HepG2 (cell line): Measurements from ENCODE around the gene STX10. TPM values are rescaled to one million over a fixed set of nuclear protein-coding genes. Genes with fewer than 3 reads are reported as not detected.

Experiments
- ETV5 ChIP-seq: IDR thresholded peaks from 2 replicates; pipeline ENCODE4 v1.6.1; 2018; ENCODE audit warnings: missing biosample characterization, missing genetic modification reagents, inconsistent platforms, borderline replicate concordance
- IRF1 ChIP-seq: sonication (generic); formaldehyde crosslinking; IDR thresholded peaks from 2 replicates; pipeline ENCODE4 v1.4.0; 2020; ENCODE audit warnings: low read depth, mild to moderate bottlenecking, missing genetic modification reagents
- NFRKB ChIP-seq: fragments of 450-650 bp; IDR thresholded peaks from 2 replicates; pipeline ENCODE4 v1.6.1; 2017
- PLRG1 ChIP-seq: fragments of 450-650 bp; conservative IDR thresholded peaks from 2 replicates; pipeline ENCODE4 v1.6.1; 2016
- PRDM15 ChIP-seq: sonication (generic); formaldehyde crosslinking; IDR thresholded peaks from 2 replicates; pipeline ENCODE4 v1.4.0; 2020; ENCODE audit warnings: missing genetic modification reagents
- REST ChIP-seq, 2 experiments: IDR thresholded peaks; 2 replicates each; pipeline ENCODE4 v1.6.1; 2011 to 2012; ENCODE audit warnings: low read length in 2 of 2, borderline replicate concordance in 1 of 2, low read depth in 1 of 2, mild to moderate bottlenecking in 1 of 2, moderate library complexity in 1 of 2
- RFXANK ChIP-seq: IDR thresholded peaks from 2 replicates; pipeline ENCODE4 v1.6.1; 2016
- SCMH1 ChIP-seq: sonication (generic); formaldehyde crosslinking; IDR thresholded peaks from 2 replicates; pipeline ENCODE4 v1.9.0; 2021; ENCODE audit warnings: missing genetic modification reagents, mild to moderate bottlenecking, borderline replicate concordance
- SP140L ChIP-seq: sonication (generic); formaldehyde crosslinking; IDR thresholded peaks from 2 replicates; pipeline ENCODE4 v1.4.0; 2020; ENCODE audit warnings: missing genetic modification reagents, borderline replicate concordance
- TGIF2 ChIP-seq: IDR thresholded peaks from 2 replicates; pipeline ENCODE4 v1.6.1; 2016; ENCODE audit warnings: control low read depth, missing compliant biosample characterization
- ZFP41 ChIP-seq: sonication (generic); formaldehyde crosslinking; IDR thresholded peaks from 2 replicates; pipeline ENCODE4 v1.4.0; 2020; ENCODE audit warnings: mild to moderate bottlenecking, missing genetic modification reagents, borderline replicate concordance
- ZMYM4 ChIP-seq: sonication (generic); formaldehyde crosslinking; IDR thresholded peaks from 2 replicates; pipeline ENCODE4 v1.8.1; 2023; ENCODE audit warnings: mild to moderate bottlenecking, missing genetic modification reagents
- ZNF101 ChIP-seq: sonication (generic); formaldehyde crosslinking; IDR thresholded peaks from 2 replicates; pipeline ENCODE4 v1.4.0; 2020; ENCODE audit warnings: mild to moderate bottlenecking, low read depth, missing genetic modification reagents, borderline replicate concordance
- ZNF362 ChIP-seq: sonication (generic); formaldehyde crosslinking; IDR thresholded peaks from 2 replicates; pipeline ENCODE4 v1.4.0; 2020; ENCODE audit warnings: missing genetic modification reagents, mild to moderate bottlenecking, borderline replicate concordance
- ZNF441 ChIP-seq: sonication (generic); formaldehyde crosslinking; IDR thresholded peaks from 2 replicates; pipeline ENCODE4 v1.7.0; 2021; ENCODE audit warnings: missing genetic modification reagents, borderline replicate concordance
- ZNF766 ChIP-seq: sonication (generic); formaldehyde crosslinking; IDR thresholded peaks from 2 replicates; pipeline ENCODE4 v1.5.0; 2020; ENCODE audit warnings: missing genetic modification reagents, borderline replicate concordance
- ZNF775 ChIP-seq: sonication (generic); formaldehyde crosslinking; IDR thresholded peaks from 2 replicates; pipeline ENCODE4 v1.4.0; 2020; ENCODE audit warnings: missing genetic modification reagents, mild to moderate bottlenecking, moderate library complexity, borderline replicate concordance
- ZNF878 ChIP-seq: sonication (generic); formaldehyde crosslinking; IDR thresholded peaks from 2 replicates; pipeline ENCODE4 v1.8.1; 2023; ENCODE audit warnings: mild to moderate bottlenecking, missing genetic modification reagents, moderate library complexity
- polyA plus RNA-seq, 8 experiments: library from polyadenylated mRNA; depleted of rRNA in 3 of 8; stranded (reverse) in 7 of 8; unstranded in 1 of 8; fragments of >200 nt; fragmentation: Illumina TruSeq in 4 of 8; extraction: Trizol in 4 of 8; gene quantifications; 2 replicates each; pipeline versions ENCODE4 v1.2.1 to v1.2.3, GENCODE V29; 2011 to 2016; ENCODE audit warnings: low read depth in 4 of 8, missing spikeins in 1 of 8, mixed read lengths in 1 of 8; ENCODE audit not compliant: insufficient read depth in 1 of 8
- total RNA-seq, 5 experiments: library from RNA; depleted of rRNA; stranded (reverse); fragments of >200 nt; fragmentation: Illumina TruSeq; extraction: Trizol; gene quantifications; 2 replicates each; pipeline ENCODE4 v1.2.3, GENCODE V29; 2016; ENCODE audit warnings: low read depth in 1 of 5

Gene STX10
- total and polyA plus RNA-seq, 2 of the 13 experiments (the other 11 are each of a cell fraction or from before 2014, with no cell fraction given) = 47.9 to 66.4 TPM

- no peak for TF ChIP-seq IRF1 (CRISPR knock-in tag)
- no peak for TF ChIP-seq RFXANK (CRISPR knock-in tag)
- peak; percentile 64 for TF ChIP-seq ZMYM4 (CRISPR knock-in tag)
- TF ChIP-seq REST (IDR thresholded peaks at IDR 0.05; ENCODE audit: borderline replicate concordance in 1 of 2, low read depth in 1 of 2, low read length in 2 of 2) = no peak
- TF ChIP-seq PLRG1 = no peak
- TF ChIP-seq SP140L = peak; percentile 85; the same call in 1 of the 2 replicates
- peak; percentile 44; the same call in 1 of the 2 replicates for TF ChIP-seq ZNF441 (CRISPR knock-in tag)
- peak; percentile 49; the same call in 1 of the 2 replicates for TF ChIP-seq ZNF766 (CRISPR knock-in tag)
- TF ChIP-seq ZNF775 = no peak
- peak; percentile 19; the same call in 1 of the 2 replicates for TF ChIP-seq ZNF878 (CRISPR knock-in tag)
- no peak for TF ChIP-seq ZNF101 (CRISPR knock-in tag)
- TF ChIP-seq NFRKB = no peak
- TF ChIP-seq SCMH1 = no peak
- TF ChIP-seq TGIF2 (CRISPR knock-in tag) = peak; percentile 41; the same call in 1 of the 2 replicates
- peak; percentile 43; the same call in 1 of the 2 replicates for TF ChIP-seq ZNF362 (CRISPR knock-in tag)
- peak; percentile 96 for TF ChIP-seq ETV5
- TF ChIP-seq PRDM15 (CRISPR knock-in tag) = no peak
- TF ChIP-seq ZFP41 (CRISPR knock-in tag) = no peak
Measured at GRCh38 chr19:13150187-13150930, at the start of gene STX10, which contains the start of gene IER2 (continued).
